ENCODE data around the gene CIP2A.

CIP2A gene

GRCh38 chr3:108562565-108562964, 26.7 kb downstream of the CIP2A start:
- DNase-seq (ENCODE audit: low spot score): no peak

- DNase-seq (ENCODE audit: low spot score): no peak
These were observed 33.2 kb downstream of the CIP2A start for GRCh38 chr3:108555966-108556581.

GRCh38 chr3:108554913-108555571, 34.2 kb downstream of the CIP2A start:
- no peak for DNase-seq (ENCODE audit: low spot score)

- DNase-seq (ENCODE audit: low spot score): no peak
These were observed 35.0 kb downstream of the CIP2A start for GRCh38 chr3:108554229-108554628.

- peak; percentile 42 for DNase-seq (ENCODE audit: low spot score)
These were observed 36.7 kb downstream of the CIP2A start for GRCh38 chr3:108552267-108553159.

- DNase-seq (ENCODE audit: low spot score): no peak
These were observed 40.4 kb downstream of the CIP2A start for GRCh38 chr3:108548886-108549285.

GRCh38 chr3:108548304-108548703, 40.9 kb downstream of the CIP2A start:
- no peak for DNase-seq (ENCODE audit: low spot score)

- no peak for DNase-seq (ENCODE audit: low spot score)
These were observed 42.5 kb downstream of the CIP2A start for GRCh38 chr3:108546692-108547091.

- DNase-seq (ENCODE audit: low spot score): no peak
These were observed 43.0 kb downstream of the CIP2A start for GRCh38 chr3:108546247-108546646.

- DNase-seq (ENCODE audit: low spot score): no peak
These were observed 51.2 kb downstream of the CIP2A start for GRCh38 chr3:108538083-108538482.

- DNase-seq (ENCODE audit: low spot score): no peak
These were observed 60.6 kb downstream of the CIP2A start for GRCh38 chr3:108528459-108529252.

GRCh38 chr3:108527817-108528216, 61.4 kb downstream of the CIP2A start:
- no peak for DNase-seq (ENCODE audit: low spot score)

GRCh38 chr3:108527109-108527508, 62.1 kb downstream of the CIP2A start:
- no peak for DNase-seq (ENCODE audit: low spot score)

GRCh38 chr3:108525971-108526370, 63.3 kb downstream of the CIP2A start:
- DNase-seq (ENCODE audit: low spot score): no peak

- no peak for DNase-seq (ENCODE audit: low spot score)
These were observed 64.0 kb downstream of the CIP2A start for GRCh38 chr3:108525256-108525655.

- DNase-seq (ENCODE audit: low spot score): no peak
These were observed 64.7 kb downstream of the CIP2A start for GRCh38 chr3:108524537-108524936.

- DNase-seq (ENCODE audit: low spot score): no peak
These were observed 70.3 kb downstream of the CIP2A start for GRCh38 chr3:108518895-108519294.

GRCh38 chr3:108516881-108517280, 72.4 kb downstream of the CIP2A start:
- no peak for DNase-seq (ENCODE audit: low spot score)

GRCh38 chr3:108513961-108514360, 75.3 kb downstream of the CIP2A start:
- DNase-seq (ENCODE audit: low spot score): no peak

- no peak for DNase-seq (ENCODE audit: low spot score)
These were observed 76.6 kb downstream of the CIP2A start for GRCh38 chr3:108512671-108513070.

GRCh38 chr3:108511490-108511889, 77.7 kb downstream of the CIP2A start:
- no peak for DNase-seq (ENCODE audit: low spot score)

GRCh38 chr3:108511055-108511454, 78.2 kb downstream of the CIP2A start:
- DNase-seq (ENCODE audit: low spot score): no peak

Data from putamen (tissue), 1 donor.